ENCODE results near the gene SCRG1.
A peak's percentile ranks its signal among the peaks of the same experiment; 100 is the strongest.

The SCRG1 gene

DNA sequence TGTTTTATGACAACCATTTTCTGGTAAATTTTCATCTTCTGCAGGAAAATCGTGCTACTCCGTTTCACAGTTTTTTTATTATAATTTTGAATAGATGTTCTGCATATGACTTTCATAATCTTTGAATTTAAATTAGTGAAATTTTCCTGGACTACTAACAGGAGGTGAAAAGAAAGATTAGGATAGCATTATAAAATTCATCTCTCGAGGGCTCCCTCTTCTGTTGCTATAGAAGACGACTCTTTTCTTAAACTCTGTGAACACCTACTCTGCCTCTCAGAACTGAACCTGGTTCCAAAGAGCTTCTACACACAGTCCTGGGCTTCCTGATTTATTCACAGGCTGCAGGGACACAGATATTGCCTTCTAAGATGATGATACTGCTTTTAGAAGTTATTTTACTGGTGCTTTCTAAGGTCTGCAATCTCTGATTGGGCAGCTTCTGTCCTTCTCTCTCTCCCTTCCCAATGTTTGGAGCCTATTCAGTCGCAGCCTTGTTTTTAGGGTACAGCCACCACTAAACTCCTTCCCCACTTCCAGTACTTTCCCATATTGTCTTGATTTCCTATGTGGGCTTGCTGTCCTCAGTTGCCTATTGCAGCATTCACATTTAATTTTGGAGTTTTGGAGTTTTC, 38.2 kb downstream of the SCRG1 start:
- no peak for TF ChIP-seq ZNF274 (IDR thresholded peaks at IDR 0.05; ENCODE audit: low read depth, low read length)
- no peak overlapping the region for H3K4me3 ChIP-seq (ENCODE audit: low read length)

DNA sequence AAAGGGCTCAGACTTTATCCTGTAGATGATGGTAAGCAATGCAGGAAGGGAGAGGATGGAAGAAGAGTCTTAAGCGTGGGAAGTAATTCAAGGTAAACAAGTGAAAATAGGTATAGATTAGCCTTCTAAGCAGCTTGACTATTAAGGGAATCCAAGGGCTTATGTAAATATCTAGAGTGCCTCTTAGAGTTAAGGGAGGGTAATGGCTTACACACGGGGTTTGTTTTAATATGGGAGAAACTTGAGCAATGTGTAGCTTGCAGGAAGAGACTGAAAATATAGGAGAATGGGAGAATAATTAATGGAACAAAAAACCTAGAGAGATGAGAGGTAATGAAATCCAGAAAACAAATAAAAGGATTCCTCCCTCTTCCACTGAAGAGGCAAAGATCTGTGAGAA, 41.0 kb downstream of the SCRG1 start:
- no peak overlapping the region for H3K4me3 ChIP-seq (ENCODE audit: low read length)
- TF ChIP-seq ZNF274 (IDR thresholded peaks at IDR 0.05; ENCODE audit: low read depth, low read length), result no peak

DNA sequence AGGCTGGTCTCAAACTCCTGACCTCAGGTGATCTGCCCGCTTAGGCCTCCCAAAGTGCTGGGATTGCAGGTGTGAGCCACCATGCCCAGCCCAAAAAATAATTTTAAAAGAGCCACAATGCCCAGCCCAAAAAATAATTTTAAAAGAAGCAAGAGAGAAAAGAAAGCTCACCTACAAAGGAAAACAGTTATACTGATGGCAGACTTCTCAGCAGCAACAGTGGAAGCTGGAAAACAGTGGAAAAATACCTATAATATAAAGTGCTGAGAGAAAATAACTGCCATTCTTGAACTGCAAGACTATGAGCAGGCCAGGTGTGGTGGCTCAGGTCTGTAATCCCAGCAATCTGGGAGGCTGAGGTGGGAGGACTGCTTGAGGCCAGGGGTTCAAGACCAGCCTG, 51.4 kb downstream of the SCRG1 start:
- no peak for TF ChIP-seq ZNF274 (IDR thresholded peaks at IDR 0.05; ENCODE audit: low read depth, low read length)
- no peak overlapping the region for H3K4me3 ChIP-seq (ENCODE audit: low read length)

DNA sequence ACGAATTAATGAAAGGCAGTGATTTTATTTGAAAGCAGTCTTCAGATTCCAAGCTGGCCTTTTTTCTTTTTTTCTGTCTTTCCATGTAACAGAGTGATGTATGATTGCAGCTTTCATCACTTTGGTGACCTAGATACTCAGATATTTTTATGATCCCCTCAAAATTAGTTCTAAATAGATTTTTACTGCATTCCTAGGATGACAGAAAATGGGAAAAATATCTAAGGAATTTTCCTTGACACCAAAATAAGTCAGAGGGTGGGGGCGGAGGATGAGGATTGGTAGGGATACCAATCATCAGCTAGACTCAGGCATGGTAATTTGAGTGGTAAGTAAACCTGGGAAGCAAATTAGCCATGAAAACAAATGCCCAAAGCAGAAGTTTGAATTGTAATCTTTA, 52.8 kb downstream of the SCRG1 start:
- TF ChIP-seq ZNF274 (IDR thresholded peaks at IDR 0.05; ENCODE audit: low read depth, low read length), result no peak
- no peak overlapping the region for H3K4me3 ChIP-seq (ENCODE audit: low read length)

DNA sequence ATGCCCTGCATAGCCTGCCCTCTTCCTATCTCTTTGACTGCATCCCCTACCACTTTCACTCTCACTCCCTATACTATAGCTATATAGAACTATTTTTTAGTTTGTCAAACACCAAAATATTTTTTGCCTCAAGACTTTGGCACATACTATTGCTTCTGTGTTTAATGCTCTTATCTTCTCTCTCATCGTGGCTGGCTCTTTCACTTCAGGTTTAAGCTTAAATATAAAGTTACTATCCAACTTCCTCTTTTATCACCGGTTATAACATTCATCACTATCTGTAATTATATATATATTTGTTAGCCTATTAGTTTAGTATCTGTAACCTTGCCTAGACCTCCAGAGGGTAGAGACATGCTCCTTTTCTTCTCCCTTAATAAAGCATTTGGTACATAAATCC, 53.3 kb downstream of the SCRG1 start:
- no peak for TF ChIP-seq ZNF274 (IDR thresholded peaks at IDR 0.05; ENCODE audit: low read depth, low read length)
- no peak overlapping the region for H3K4me3 ChIP-seq (ENCODE audit: low read length)

DNA sequence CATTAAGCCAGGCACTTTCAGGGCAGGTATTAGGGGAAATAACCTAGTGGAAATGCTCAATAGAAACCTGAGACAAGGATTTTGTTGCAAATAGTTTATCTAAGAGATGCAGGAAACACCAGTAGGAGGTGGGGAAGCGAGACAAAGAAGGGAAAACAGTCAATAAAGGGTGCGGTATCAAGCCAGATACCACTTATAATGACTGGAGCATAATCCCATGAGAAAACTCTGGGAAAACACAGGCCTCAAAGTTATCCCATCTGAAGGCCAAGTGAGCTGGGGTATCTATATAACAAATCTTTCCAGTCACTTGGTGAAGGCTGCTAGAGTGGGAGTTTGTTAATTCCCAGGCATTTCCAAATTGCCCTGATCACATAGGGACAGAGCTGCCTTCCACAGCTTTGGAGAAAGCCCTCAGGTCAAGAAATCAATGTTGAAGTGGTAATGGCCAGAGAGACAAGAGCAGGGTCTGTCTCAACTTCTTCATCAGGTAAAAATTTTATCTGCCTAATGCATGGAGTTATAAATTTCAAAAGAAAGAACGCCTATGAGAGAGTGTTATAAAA, 55.0 kb downstream of the SCRG1 start:
- no peak for TF ChIP-seq ZNF274 (IDR thresholded peaks at IDR 0.05; ENCODE audit: low read depth, low read length)
- H3K4me3 ChIP-seq (ENCODE audit: low read length), result no peak overlapping the region

DNA sequence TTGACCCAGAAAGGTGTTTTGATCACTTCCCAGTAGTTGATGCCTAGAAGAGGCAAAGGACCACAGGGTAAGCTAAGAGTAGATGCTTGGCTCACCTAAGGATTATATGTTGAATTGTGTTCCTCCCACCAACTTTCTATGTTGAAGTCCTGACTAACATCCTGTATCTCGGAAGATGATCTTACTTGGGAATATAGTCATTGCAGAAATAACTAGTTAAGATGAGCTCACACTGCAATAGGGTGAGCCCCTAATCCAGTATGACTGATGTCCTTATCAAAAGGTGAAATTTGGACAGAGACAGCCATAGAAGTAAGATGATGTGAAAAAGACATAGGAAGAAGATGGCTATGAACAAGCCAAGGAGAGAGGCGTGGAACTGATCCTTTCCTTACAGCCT, 61.5 kb downstream of the SCRG1 start:
- TF ChIP-seq ZNF274 (IDR thresholded peaks at IDR 0.05; ENCODE audit: low read depth, low read length), result no peak
- H3K4me3 ChIP-seq (ENCODE audit: low read length), result no peak overlapping the region

DNA sequence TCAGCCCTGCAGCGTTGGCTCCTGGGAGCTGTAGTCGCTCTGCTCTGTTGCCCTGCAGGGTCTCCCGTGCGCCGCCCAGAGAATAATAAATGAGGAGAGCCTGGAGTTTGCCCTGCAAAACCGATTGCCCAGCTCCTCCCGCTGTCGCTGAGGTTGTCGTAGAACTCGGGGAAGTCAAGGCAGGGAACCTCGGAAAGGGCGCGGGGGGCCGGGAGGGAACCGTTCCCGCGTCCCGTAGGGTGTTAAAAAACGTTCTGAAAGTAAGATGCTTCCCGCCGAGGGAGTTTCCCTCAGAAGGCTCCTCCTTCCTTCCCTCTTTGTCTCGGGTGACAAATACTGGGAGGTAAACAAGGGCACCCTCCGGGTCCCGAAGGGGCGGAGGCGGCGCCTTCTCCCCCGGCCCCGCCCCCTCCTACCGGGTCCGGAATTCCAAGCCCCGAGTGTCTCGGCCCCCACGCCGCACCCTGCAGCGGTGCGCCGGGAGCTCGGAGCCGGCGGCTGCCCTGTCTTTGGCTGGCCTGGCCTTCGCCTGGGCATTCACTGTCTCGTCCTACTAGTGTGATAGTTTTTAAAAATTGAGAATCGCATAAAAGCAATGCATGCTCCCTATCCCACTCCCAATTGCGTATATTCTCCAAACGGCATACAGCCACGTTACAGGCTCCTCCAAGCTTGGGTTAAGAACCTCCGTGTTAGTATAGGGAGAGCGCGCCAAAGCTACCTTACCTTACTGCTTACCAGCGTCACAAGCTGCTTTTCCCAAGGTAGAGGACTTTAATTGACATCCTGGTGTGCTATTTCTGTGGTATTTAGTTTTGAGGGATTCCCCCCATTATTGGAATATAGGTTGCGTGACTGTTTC, 63.8 kb downstream of the SCRG1 start:
- TF ChIP-seq ZNF274 (IDR thresholded peaks at IDR 0.05; ENCODE audit: low read depth, low read length), result no peak

More for the DNA sequence above, 63.8 kb downstream of the SCRG1 start:
- H3K4me3 ChIP-seq (ENCODE audit: low read length), result peak overlapping the region; percentile 77
